ENCODE results near the gene TMEM258.

Gene TMEM258

GRCh38 chr11:61797263-61797944, 5.0 kb upstream of the TMEM258 start:
- ChIA-PET POLR2A (interaction anchor here (0.7 to 3.3 kb wide), 4 partner anchors 17 to 776 kb away, joined by 3 to 16 read pairs (median 4); partner anchors contain the start of genes EEF1G and FADS2), CTCF (interaction anchor here (0.6 to 2.4 kb wide), 17 partner anchors 8 to 656 kb away, joined by 3 to 15 read pairs (median 3); no protein-coding TSS in a partner anchor)
- peak; percentile 62 for DNase-seq (ENCODE audit: extremely low spot score)

GRCh38 chr11:61795876-61796526, 3.6 kb upstream of the TMEM258 start:
- ChIA-PET POLR2A (interaction anchor here (0.9 to 3.3 kb wide), 2 partner anchors 19 to 38 kb away, joined by 3 to 16 read pairs; no protein-coding TSS in a partner anchor), CTCF (interaction anchor here (0.9 to 2.4 kb wide), 4 partner anchors 18 to 150 kb away, joined by 3 to 15 read pairs (median 3); no protein-coding TSS in a partner anchor)
- no peak for DNase-seq (ENCODE audit: extremely low spot score)
- no peak for TF ChIP-seq FOXK2 (IDR thresholded peaks at IDR 0.05)
- TF ChIP-seq TARDBP (IDR thresholded peaks at IDR 0.05) = no peak
- no peak for TF ChIP-seq SUZ12 (IDR thresholded peaks at IDR 0.05)
- TF ChIP-seq FOXM1 (IDR thresholded peaks at IDR 0.05; ENCODE audit: borderline replicate concordance) = no peak
- TF ChIP-seq HDGF (IDR thresholded peaks at IDR 0.05; ENCODE audit: borderline replicate concordance) = no peak
- TF ChIP-seq ELF4 (IDR thresholded peaks at IDR 0.05) = no peak
- no peak for TF ChIP-seq NFRKB (IDR thresholded peaks at IDR 0.05)
- no peak for TF ChIP-seq BHLHE40 (IDR thresholded peaks at IDR 0.05; ENCODE audit: borderline replicate concordance)

More at GRCh38 chr11:61797263-61797944, 5.0 kb upstream of the TMEM258 start:
- TF ChIP-seq TARDBP (IDR thresholded peaks at IDR 0.05) (no peak), LEF1 (IDR thresholded peaks at IDR 0.05; ENCODE audit: borderline replicate concordance) (peak; percentile 56; the same call in 1 of the 2 replicates), ELF4 (IDR thresholded peaks at IDR 0.05) (no peak), PKNOX1 (IDR thresholded peaks at IDR 0.05) (0 out of 2 replicates have a peak, but pooled peaks have one; percentile 2)

DNA sequence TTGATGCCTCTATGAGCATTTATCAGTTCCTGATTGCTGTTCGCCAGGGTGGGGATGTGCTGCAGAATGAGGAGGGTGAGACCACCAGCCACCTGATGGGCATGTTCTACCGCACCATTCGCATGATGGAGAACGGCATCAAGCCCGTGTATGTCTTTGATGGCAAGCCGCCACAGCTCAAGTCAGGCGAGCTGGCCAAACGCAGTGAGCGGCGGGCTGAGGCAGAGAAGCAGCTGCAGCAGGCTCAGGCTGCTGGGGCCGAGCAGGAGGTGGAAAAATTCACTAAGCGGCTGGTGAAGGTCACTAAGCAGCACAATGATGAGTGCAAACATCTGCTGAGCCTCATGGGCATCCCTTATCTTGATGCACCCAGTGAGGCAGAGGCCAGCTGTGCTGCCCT, 3.1 kb upstream of the TMEM258 start:
- TF ChIP-seq HDGF (IDR thresholded peaks at IDR 0.05; ENCODE audit: borderline replicate concordance) = no peak
- TF ChIP-seq ARNT (IDR thresholded peaks at IDR 0.05) = no peak
- TF ChIP-seq BHLHE40 (IDR thresholded peaks at IDR 0.05; ENCODE audit: borderline replicate concordance) = no peak
- no peak for TF ChIP-seq L3MBTL2 (conservative IDR thresholded peaks at IDR 0.05)
- no peak for TF ChIP-seq SUZ12 (IDR thresholded peaks at IDR 0.05)
- TF ChIP-seq LEF1 (IDR thresholded peaks at IDR 0.05; ENCODE audit: borderline replicate concordance) = no peak
- no peak for TF ChIP-seq TARDBP (IDR thresholded peaks at IDR 0.05)
- no peak for TF ChIP-seq NFRKB (IDR thresholded peaks at IDR 0.05)
- TF ChIP-seq FOXM1 (IDR thresholded peaks at IDR 0.05; ENCODE audit: borderline replicate concordance) = no peak
- TF ChIP-seq PKNOX1 (IDR thresholded peaks at IDR 0.05) = no peak
- no peak for TF ChIP-seq ZNF384 (IDR thresholded peaks at IDR 0.05)
- TF ChIP-seq FOXK2 (IDR thresholded peaks at IDR 0.05) = no peak
- TF ChIP-seq ELF4 (IDR thresholded peaks at IDR 0.05) = no peak
- CTCF ChIA-PET = interaction anchor here (1.1 kb wide), 1 partner anchor 46 kb away, joined by 3 read pairs; no protein-coding TSS in a partner anchor
- no peak for DNase-seq (ENCODE audit: extremely low spot score)
- POLR2A ChIA-PET = interaction anchor here (0.9 kb wide), 1 partner anchor 38 kb away, joined by 3 read pairs; no protein-coding TSS in a partner anchor

DNA sequence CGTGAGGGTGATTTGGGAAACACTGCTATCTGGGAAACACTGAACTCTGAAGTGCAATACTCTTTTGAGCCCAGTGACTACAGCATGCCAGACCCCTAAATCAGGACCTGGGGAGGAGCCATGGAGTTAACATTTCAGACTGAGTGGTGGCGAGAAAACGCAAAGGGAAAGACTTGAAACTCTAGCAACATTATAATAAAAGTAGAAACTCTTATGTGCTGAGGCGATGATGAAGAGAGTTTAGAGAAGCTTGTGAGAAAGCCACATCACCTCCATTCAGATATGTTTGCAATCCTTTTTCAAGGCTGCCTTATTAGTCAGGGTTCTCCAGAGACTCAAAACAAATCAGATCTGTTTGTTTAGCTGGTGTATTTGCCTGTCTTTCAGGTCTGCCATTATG, 2.2 kb upstream of the TMEM258 start:
- DNase-seq (ENCODE audit: extremely low spot score) = no peak
- POLR2A ChIA-PET = no interaction called here
- no peak for TF ChIP-seq FOXK2 (IDR thresholded peaks at IDR 0.05)
- TF ChIP-seq HDGF (IDR thresholded peaks at IDR 0.05; ENCODE audit: borderline replicate concordance) = no peak
- no peak for TF ChIP-seq BHLHE40 (IDR thresholded peaks at IDR 0.05; ENCODE audit: borderline replicate concordance)
- TF ChIP-seq FOXA1 (IDR thresholded peaks at IDR 0.05) = no peak
- no peak for TF ChIP-seq LEF1 (IDR thresholded peaks at IDR 0.05; ENCODE audit: borderline replicate concordance)
- TF ChIP-seq TARDBP (IDR thresholded peaks at IDR 0.05) = no peak
- TF ChIP-seq NFRKB (IDR thresholded peaks at IDR 0.05) = no peak
- TF ChIP-seq SP1 (IDR thresholded peaks at IDR 0.05) = no peak
- no peak for TF ChIP-seq ELF4 (IDR thresholded peaks at IDR 0.05)
- TF ChIP-seq SUZ12 (IDR thresholded peaks at IDR 0.05) = no peak
- TF ChIP-seq ARNT (IDR thresholded peaks at IDR 0.05) = no peak
- no peak for TF ChIP-seq CTBP1 (IDR thresholded peaks at IDR 0.05; ENCODE audit: borderline replicate concordance)
- TF ChIP-seq ZNF384 (IDR thresholded peaks at IDR 0.05) = no peak
- TF ChIP-seq PKNOX1 (IDR thresholded peaks at IDR 0.05) = no peak
- no peak for TF ChIP-seq L3MBTL2 (conservative IDR thresholded peaks at IDR 0.05)
- TF ChIP-seq FOXM1 (IDR thresholded peaks at IDR 0.05; ENCODE audit: borderline replicate concordance) = no peak
- CTCF ChIA-PET = interaction anchor here (1.1 kb wide), 2 partner anchors 45 to 313 kb away, joined by 3 read pairs; no protein-coding TSS in a partner anchor

- no peak for DNase-seq (ENCODE audit: extremely low spot score)
Measured at GRCh38 chr11:61793829-61794204, 1.4 kb upstream of the TMEM258 start.

More at GRCh38 chr11:61793829-61794204, 1.4 kb upstream of the TMEM258 start:
- no peak for TF ChIP-seq FOXK2 (IDR thresholded peaks at IDR 0.05)
- TF ChIP-seq ZNF384 (IDR thresholded peaks at IDR 0.05) = no peak
- ChIA-PET CTCF (interaction anchor here (0.7 to 1.0 kb wide), 2 partner anchors 77 to 1148 kb away, joined by 3 to 4 read pairs; no protein-coding TSS in a partner anchor), POLR2A (interaction anchor here (1.2 to 2.8 kb wide), 5 partner anchors 11 to 46 kb away, joined by 3 to 27 read pairs (median 5); partner anchors contain the start of gene FADS1)

All from HEK293T (cell line).